HG03280 (cell line): ENCODE data around the gene KSR2.
"Not testable (repeated sequence)": the region's sequence is repeated elsewhere in the genome, so short reads cannot be mapped to it uniquely, and the experiment has no call there.

Source experiments
- ATAC-seq: cut with Tn5 transposase; IDR thresholded peaks from one replicate; pipeline ENCODE4 v1.9.1; 2021; ENCODE audit warnings: mild to moderate bottlenecking, moderate library complexity; ENCODE audit not compliant: unreplicated experiment

The KSR2 gene

DNA sequence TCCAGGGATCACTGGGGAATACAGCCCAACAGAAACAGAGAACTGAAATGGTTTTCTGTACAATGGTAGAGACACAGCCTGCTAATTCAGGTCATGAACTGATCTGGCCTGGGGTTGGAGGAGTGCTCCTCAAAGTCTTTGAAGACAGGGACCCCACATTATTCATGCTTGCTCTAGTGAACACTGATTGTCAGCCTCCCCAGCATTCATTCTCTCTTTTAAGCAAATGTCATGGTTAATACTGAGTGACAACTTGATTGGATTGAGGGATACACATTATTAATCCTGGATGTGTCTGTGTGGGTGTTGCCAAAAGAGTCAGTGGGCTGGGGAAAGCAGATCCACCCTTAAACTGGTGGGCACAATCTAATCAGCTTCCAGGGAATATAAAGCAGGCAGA, 319.0 kb downstream of the KSR2 start:
- ATAC-seq: no peak

GRCh38 chr12:117646520-117646919, 322.3 kb downstream of the KSR2 start:
- ATAC-seq: no peak

DNA sequence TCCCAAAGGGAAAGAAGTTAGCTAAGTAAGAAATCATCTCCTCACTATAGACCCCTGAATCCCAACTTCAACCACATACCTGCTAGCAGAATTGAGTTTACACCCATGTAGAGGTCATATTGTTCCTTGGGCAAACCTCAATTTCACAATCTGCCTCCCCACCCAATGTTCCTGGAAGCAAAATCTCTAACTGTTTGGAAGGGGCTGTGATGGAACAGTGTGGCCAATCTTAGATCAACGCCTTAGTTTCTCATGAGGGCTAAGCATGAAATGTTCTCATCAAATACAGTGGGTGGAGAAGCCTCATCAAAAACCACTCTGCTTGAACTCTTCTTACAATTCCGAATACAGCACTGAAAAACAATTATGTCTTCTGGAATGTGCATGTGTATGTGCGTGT, 323.3 kb downstream of the KSR2 start:
- no peak for ATAC-seq

DNA sequence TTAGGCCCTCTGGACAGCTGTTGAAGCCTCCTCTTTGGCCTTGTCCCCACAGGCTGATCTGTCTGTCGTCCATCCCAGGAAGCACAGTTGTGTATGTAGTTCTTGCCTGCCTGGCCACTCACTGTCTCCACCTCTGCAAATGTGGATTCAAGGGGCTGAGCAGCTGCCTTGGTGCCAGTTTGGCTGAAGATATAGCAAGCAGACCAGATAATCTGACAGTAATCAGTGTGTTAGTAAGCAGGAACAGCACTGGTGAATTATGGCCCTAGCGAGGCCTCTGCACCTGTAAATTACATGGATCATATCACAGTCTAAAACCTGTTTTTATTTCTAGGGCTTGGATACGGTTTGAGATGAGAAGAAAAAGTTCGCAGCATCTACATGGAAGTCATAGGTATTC, 324.8 kb downstream of the KSR2 start:
- ATAC-seq: no peak

GRCh38 chr12:117641885-117642284, 326.9 kb downstream of the KSR2 start:
- no peak for ATAC-seq

DNA sequence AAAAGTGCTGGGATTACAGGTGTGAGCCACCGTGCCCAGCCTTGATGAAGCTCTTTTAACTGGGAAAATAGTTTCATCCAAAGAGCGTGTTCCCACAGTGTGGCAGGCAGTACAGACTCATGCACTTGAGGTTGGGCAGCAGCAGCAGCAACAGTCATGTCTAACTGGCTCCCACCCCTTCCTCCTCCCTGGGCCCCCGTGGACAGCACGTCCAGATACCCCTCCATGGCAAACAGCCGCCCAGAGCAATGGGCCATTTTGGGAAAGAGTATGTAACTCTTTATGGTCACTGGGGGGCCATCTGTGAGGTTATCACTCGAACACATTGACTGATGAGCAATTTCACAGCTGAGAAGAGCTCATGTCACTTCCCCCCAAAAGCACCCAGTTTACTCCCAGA, 328.3 kb downstream of the KSR2 start:
- ATAC-seq: no peak

DNA sequence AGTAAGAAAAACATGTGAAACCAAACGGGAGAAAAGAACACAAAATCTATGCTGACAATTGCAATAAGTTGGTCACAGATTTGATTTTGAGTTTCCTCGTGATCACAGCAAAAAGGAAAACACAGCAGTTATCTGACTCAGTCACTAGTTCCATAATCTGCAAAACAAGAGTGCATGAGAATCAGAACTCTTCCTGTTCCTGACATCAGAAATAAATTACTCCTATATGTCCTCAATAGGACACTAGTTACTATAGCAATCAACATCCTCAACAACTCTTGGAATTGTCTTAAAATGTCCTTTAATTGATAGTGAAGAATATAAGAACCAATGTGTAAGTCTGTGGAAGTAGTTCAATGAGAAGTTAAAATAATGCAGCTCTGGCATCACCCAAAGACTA, 339.3 kb downstream of the KSR2 start:
- ATAC-seq: no peak

DNA sequence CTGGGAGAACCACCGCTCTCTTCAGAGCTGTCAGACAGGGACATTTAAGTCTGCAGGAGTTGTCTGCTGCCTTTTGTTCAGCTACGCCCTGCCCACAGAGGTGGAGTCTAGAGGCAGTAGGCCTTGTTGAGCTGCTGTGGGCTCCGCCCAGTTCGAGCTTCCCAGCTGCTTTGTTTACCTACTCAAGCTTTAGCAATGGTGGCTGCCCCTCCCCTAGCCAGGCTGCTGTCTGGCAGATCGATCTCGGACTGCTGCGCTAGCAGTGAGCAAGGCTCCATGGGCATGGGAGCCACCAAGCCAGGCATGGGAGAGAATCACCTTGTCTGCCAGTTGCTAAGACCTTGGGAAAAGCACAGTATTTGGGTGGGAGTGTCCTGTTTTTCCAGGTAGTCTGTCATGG, 340.1 kb downstream of the KSR2 start:
- ATAC-seq: not testable (repeated sequence)

DNA sequence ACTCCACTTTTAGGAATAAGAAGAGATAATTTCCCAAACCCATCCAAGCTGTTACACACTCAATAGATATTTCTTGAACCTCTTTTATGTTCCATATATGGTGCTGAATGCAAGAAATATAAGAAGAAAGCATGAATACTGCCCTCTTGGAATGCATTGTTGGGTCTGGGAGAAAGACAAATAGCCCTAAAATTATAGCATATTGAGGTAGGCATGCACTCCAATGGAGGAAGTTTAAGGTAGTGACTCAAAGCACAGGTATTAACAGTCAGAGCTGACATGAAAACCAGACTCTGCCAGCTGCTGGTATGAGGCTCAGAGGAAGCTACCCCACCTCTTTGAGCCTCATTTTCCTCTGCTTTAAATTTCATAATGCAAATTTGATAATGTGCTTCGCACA, 346.0 kb downstream of the KSR2 start:
- ATAC-seq: no peak

GRCh38 chr12:117622087-117622486, 346.7 kb downstream of the KSR2 start:
- ATAC-seq: no peak

- ATAC-seq: no peak
These were observed 361.0 kb downstream of the KSR2 start for GRCh38 chr12:117607778-117608177.

DNA sequence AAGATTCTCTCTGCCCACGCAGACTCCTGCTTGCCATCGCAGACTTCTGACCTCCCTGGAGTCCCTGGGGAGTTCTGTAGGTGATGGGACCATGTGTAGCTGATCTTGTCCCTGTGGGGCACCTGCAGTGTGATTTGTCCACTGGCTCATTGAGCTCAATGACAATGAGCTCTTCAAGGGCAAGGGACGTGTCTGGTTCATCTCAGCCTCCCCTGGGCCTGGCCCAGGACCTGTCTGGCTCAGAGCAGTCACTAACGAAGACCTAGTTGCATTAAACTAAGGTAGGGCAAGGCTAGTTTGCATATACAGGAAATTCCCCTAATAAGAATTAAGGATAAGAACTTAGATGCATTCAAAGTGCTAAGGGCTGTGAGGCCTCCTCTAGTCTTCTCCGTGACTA, 361.8 kb downstream of the KSR2 start:
- no peak for ATAC-seq

GRCh38 chr12:117606024-117606423, 362.8 kb downstream of the KSR2 start:
- ATAC-seq: no peak

- no peak for ATAC-seq
These were observed 365.3 kb downstream of the KSR2 start for GRCh38 chr12:117603316-117604113.

GRCh38 chr12:117599849-117600248, 368.9 kb downstream of the KSR2 start:
- ATAC-seq: no peak

DNA sequence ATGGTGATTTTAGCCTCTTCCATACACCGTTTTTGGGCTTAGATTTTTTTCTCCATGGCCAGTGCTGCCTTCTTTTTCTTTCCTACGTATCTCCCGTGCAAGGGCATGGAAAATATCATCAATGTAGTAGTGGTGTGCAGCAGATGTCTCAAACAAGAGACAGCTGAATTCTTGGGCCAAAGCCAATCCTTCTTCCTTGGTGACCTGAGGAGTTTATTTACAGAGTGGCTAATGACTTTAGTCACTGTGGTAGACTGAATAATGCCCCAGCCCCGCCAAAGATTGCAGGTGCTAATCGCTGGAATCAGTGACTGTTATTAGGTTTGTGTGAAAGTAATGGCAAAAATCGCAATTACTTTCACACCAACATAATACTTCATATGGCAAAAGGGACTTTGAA, 371.8 kb downstream of the KSR2 start:
- ATAC-seq: no peak

GRCh38 chr12:117595751-117596150, 373.0 kb downstream of the KSR2 start:
- ATAC-seq: no peak

DNA sequence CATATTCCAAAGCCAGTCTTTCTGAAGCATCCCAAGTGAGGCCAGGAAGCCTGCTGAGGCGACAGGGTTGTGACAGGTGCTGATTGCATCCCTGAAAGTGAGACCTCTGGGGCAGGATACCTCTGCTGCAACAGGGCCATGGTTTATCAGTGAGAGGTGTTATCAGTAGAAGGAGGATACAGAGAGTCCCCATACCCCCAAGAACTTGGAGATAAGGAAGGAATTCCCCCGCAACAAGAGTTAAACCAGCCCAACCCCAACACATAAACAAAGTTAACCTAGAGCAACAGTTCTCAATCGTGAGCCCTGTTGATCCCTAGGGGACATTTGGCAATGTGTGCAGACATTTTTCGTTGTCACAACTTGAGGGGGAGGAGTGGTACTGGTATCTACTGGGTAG, 374.3 kb downstream of the KSR2 start:
- ATAC-seq: no peak

- no peak for ATAC-seq
These were observed 374.9 kb downstream of the KSR2 start for GRCh38 chr12:117593815-117594400.

DNA sequence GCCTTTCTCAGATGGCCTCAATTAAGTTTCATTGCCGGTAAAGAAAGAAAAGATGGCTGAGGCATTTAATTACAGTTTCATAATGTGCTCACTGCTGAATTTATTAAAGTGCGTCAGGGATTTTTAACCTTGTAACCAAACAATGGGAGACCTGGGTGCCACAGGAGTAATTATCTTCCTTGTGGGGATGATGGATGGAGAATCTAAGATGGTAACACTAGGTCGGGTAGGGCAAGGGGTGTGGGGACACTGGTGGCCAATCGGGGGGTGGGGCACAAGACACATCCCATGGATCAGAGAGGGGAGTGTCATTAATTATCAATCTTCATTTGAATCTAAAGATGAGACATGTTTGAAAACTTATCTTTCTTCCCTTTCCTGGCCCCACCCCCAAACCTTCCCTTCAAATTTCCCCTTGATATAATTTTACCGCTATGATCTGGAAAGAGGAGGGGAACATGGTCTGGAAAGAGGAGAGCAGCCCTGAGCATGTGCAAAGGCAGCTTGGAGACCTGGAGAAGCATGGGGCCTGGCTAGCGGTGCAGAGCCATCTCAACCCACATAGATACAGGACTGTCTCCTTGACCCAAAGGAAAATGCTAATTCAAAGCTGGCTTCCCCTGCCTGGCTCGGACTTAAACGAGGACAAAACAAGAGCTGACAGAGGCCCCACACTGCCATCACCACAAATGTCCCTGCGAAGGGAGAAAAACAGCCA, 376.0 kb downstream of the KSR2 start:
- ATAC-seq: no peak

DNA sequence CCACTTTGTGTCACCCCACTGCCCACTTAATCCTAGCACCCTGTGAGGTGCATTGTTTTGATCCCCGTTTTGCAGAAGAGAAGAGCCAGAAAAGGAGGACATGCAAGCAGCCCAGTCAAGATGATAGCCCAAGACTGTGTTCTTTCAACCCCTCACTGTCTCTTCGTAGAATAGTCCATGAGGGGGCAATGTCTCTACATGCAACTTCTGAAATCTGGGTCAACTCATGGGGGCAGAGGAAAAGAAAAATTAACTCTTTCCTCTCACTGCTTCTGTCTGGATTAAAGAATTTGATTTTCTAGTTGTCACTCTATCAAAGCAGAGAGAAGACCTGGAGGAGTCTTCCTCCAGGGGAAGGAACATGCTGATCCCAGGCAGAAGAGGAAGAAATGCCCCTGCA, 377.8 kb downstream of the KSR2 start:
- no peak for ATAC-seq

GRCh38 chr12:117590386-117590785, 378.4 kb downstream of the KSR2 start:
- ATAC-seq: no peak
